Neural cell (in vitro differentiated cells): ENCODE measurements around the gene PLS1. TPM values are rescaled to one million over a fixed set of nuclear protein-coding genes. Genes with fewer than 3 reads are reported as not detected.

Experiments
- H2AFZ ChIP-seq: fragments of 200-600, 300-800 bp; sonication (generic), shearing (Covaris generic); 2 replicates; pipeline ENCODE4 v1.6.0; 2014; ENCODE audit warnings: low read depth, mild to moderate bottlenecking, antibody characterized with exemption, low read length, moderate library complexity
- H3F3A ChIP-seq: fragments of 200-600 bp; shearing (Covaris generic); 2 replicates; pipeline ENCODE4 v1.6.1; 2016; ENCODE audit warnings: mild to moderate bottlenecking, moderate library complexity, mixed read lengths, antibody characterized with exemption, low read length; ENCODE audit not compliant: insufficient read depth, poor library complexity, severe bottlenecking
- H3K27ac ChIP-seq: fragments of 200-600, 300-800 bp; sonication (generic), shearing (Covaris generic); 2 replicates; pipeline ENCODE4 v1.5.1; 2014; ENCODE audit warnings: mild to moderate bottlenecking, low read length, moderate library complexity
- H3K27me3 ChIP-seq: fragments of 300-800, 200-600 bp; sonication (generic), shearing (Covaris generic); 2 replicates; pipeline ENCODE4 v1.6.0; 2014; ENCODE audit warnings: mild to moderate bottlenecking, low read depth, low read length, moderate library complexity; ENCODE audit not compliant: insufficient read depth
- H3K36me3 ChIP-seq: fragments of 300-800, 200-600 bp; sonication (generic), shearing (Covaris generic); 2 replicates; pipeline ENCODE4 v1.5.1; 2014; ENCODE audit warnings: mild to moderate bottlenecking, antibody characterized with exemption, low read length, moderate library complexity; ENCODE audit not compliant: insufficient read depth
- H3K4me2 ChIP-seq: fragments of 300-800, 200-600 bp; sonication (generic), shearing (Covaris generic); 2 replicates; pipeline ENCODE4 v1.6.0; 2014; ENCODE audit warnings: mild to moderate bottlenecking, low read length
- H3K4me3 ChIP-seq: fragments of 300-800, 200-600 bp; sonication (generic), shearing (Covaris generic); 2 replicates; pipeline ENCODE4 v1.5.1; 2014; ENCODE audit warnings: mild to moderate bottlenecking, low read length, moderate library complexity
- H3K79me2 ChIP-seq: fragments of 200-600 bp; shearing (Covaris generic); replicated peaks from 2 replicates; pipeline ENCODE4 v1.6.0; 2014; ENCODE audit warnings: mild to moderate bottlenecking, low read length, moderate library complexity; ENCODE audit not compliant: insufficient read depth
- H3K9ac ChIP-seq: fragments of 300-800, 200-600 bp; sonication (generic), shearing (Covaris generic); 2 replicates; pipeline ENCODE4 v1.6.1; 2016; ENCODE audit warnings: mild to moderate bottlenecking, low read length, mixed read lengths
- H3K9me2 ChIP-seq: fragments of 200-600 bp; shearing (Covaris generic); 2 replicates; pipeline ENCODE4 v1.6.1; 2016; ENCODE audit warnings: mild to moderate bottlenecking, low read length, mixed read lengths; ENCODE audit not compliant: insufficient read depth
- H3K9me3 ChIP-seq: fragments of 200-600, 300-800 bp; sonication (generic), shearing (Covaris generic); 2 replicates; pipeline ENCODE4 v1.6.1; 2016; ENCODE audit warnings: mild to moderate bottlenecking, mixed run types, low read length, moderate library complexity, mixed read lengths
- H4K20me1 ChIP-seq: fragments of 200-600 bp; shearing (Covaris generic); 2 replicates; pipeline ENCODE4 v1.6.1; 2016; ENCODE audit warnings: mild to moderate bottlenecking, mixed run types; ENCODE audit not compliant: insufficient read depth
- EP300 ChIP-seq: fragments of 450-650 bp; conservative IDR thresholded peaks from 2 replicates; pipeline ENCODE4 v1.6.1; 2014; ENCODE audit warnings: antibody characterized with exemption, mild to moderate bottlenecking, moderate library complexity; ENCODE audit not compliant: poor library complexity, severe bottlenecking
- EZH2 ChIP-seq: fragments of 200-600, 300-800 bp; shearing (Covaris generic), sonication (generic); IDR thresholded peaks from 2 replicates; pipeline ENCODE4 v1.6.1; 2014; ENCODE audit warnings: antibody characterized with exemption, low read length, borderline replicate concordance, mild to moderate bottlenecking; ENCODE audit not compliant: insufficient read depth, poor library complexity, severe bottlenecking
- MXI1 ChIP-seq: fragments of 450-650 bp; conservative IDR thresholded peaks from 2 replicates; pipeline ENCODE4 v1.6.1; 2014; ENCODE audit warnings: antibody characterized with exemption, mild to moderate bottlenecking; ENCODE audit not compliant: poor library complexity, severe bottlenecking
- POLR2AphosphoS5 ChIP-seq: IDR thresholded peaks from 2 replicates; pipeline ENCODE4 v1.6.1; 2012
- RAD21 ChIP-seq: fragments of 450-650 bp; conservative IDR thresholded peaks from 2 replicates; pipeline ENCODE4 v1.6.1; 2014; ENCODE audit warnings: antibody characterized with exemption, mild to moderate bottlenecking, moderate library complexity
- SMC3 ChIP-seq: fragments of 450-650 bp; conservative IDR thresholded peaks from 2 replicates; pipeline ENCODE4 v1.6.1; 2014; ENCODE audit warnings: antibody characterized with exemption, mild to moderate bottlenecking, moderate library complexity; ENCODE audit not compliant: poor library complexity
- TAF1 ChIP-seq: IDR thresholded peaks from 2 replicates; pipeline ENCODE4 v1.6.1; 2012; ENCODE audit warnings: low read depth
- polyA plus RNA-seq: library from polyadenylated mRNA; depleted of rRNA; stranded (reverse); fragments of >200 nt; gene quantifications from 2 replicates; pipeline ENCODE4 v1.2.3, GENCODE V29; 2014
- TF ChIP-seq, protein P1 (sequence below): fragments of 450-650 bp; IDR thresholded peaks from 2 replicates; pipeline ENCODE4 v1.5.1; 2014; ENCODE audit warnings: antibody characterized with exemption, mild to moderate bottlenecking, moderate library complexity; ENCODE audit not compliant: poor library complexity, severe bottlenecking
- TF ChIP-seq, protein P2 (sequence below): IDR thresholded peaks from 2 replicates; pipeline ENCODE4 v1.6.1; 2012; ENCODE audit warnings: borderline replicate concordance

The PLS1 gene
- polyA plus RNA-seq, 1 donor from 2014 or later, result 0.31 TPM

GRCh38 chr3:142597906-142598305 lies 1.7 kb downstream of the PLS1 start:
- Histone ChIP-seq H3K36me3 (no peaks in the 10 kb centered on the region), H3K4me2 (no peak overlapping the region), H3K27me3 (peaks cover 9% of the 10 kb centered on the region), H3K9me2 (no peaks in the 10 kb centered on the region), H3K4me3 (no peak overlapping the region), H2AFZ (no peak overlapping the region), H3K79me2 (no peaks in the 10 kb centered on the region), H4K20me1 (no peaks in the 10 kb centered on the region), H3F3A (no peaks in the 10 kb centered on the region), H3K9me3 (no peaks in the 10 kb centered on the region), H3K27ac (no peak overlapping the region), H3K9ac (no peak overlapping the region)
- no peak for TF ChIP-seq EP300
- TF ChIP-seq SMC3, result no peak
- no peak for TF ChIP-seq POLR2AphosphoS5
- TF ChIP-seq, protein P1, sequence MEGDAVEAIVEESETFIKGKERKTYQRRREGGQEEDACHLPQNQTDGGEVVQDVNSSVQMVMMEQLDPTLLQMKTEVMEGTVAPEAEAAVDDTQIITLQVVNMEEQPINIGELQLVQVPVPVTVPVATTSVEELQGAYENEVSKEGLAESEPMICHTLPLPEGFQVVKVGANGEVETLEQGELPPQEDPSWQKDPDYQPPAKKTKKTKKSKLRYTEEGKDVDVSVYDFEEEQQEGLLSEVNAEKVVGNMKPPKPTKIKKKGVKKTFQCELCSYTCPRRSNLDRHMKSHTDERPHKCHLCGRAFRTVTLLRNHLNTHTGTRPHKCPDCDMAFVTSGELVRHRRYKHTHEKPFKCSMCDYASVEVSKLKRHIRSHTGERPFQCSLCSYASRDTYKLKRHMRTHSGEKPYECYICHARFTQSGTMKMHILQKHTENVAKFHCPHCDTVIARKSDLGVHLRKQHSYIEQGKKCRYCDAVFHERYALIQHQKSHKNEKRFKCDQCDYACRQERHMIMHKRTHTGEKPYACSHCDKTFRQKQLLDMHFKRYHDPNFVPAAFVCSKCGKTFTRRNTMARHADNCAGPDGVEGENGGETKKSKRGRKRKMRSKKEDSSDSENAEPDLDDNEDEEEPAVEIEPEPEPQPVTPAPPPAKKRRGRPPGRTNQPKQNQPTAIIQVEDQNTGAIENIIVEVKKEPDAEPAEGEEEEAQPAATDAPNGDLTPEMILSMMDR, result no peak
- TF ChIP-seq, protein P2, sequence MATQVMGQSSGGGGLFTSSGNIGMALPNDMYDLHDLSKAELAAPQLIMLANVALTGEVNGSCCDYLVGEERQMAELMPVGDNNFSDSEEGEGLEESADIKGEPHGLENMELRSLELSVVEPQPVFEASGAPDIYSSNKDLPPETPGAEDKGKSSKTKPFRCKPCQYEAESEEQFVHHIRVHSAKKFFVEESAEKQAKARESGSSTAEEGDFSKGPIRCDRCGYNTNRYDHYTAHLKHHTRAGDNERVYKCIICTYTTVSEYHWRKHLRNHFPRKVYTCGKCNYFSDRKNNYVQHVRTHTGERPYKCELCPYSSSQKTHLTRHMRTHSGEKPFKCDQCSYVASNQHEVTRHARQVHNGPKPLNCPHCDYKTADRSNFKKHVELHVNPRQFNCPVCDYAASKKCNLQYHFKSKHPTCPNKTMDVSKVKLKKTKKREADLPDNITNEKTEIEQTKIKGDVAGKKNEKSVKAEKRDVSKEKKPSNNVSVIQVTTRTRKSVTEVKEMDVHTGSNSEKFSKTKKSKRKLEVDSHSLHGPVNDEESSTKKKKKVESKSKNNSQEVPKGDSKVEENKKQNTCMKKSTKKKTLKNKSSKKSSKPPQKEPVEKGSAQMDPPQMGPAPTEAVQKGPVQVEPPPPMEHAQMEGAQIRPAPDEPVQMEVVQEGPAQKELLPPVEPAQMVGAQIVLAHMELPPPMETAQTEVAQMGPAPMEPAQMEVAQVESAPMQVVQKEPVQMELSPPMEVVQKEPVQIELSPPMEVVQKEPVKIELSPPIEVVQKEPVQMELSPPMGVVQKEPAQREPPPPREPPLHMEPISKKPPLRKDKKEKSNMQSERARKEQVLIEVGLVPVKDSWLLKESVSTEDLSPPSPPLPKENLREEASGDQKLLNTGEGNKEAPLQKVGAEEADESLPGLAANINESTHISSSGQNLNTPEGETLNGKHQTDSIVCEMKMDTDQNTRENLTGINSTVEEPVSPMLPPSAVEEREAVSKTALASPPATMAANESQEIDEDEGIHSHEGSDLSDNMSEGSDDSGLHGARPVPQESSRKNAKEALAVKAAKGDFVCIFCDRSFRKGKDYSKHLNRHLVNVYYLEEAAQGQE, result no peak
- TF ChIP-seq MXI1, result no peak
- TF ChIP-seq TAF1, result no peak
- no peak for TF ChIP-seq RAD21
- no peak for TF ChIP-seq EZH2

GRCh38 chr3:142601713-142602112 lies 5.5 kb downstream of the PLS1 start:
- Histone ChIP-seq H3K9me2 (no peaks in the 10 kb centered on the region), H3K27me3 (peaks cover 9% of the 10 kb centered on the region), H3K4me2 (no peak overlapping the region), H3K79me2 (no peaks in the 10 kb centered on the region), H3K36me3 (no peaks in the 10 kb centered on the region), H3F3A (no peaks in the 10 kb centered on the region), H3K9me3 (no peaks in the 10 kb centered on the region), H4K20me1 (no peaks in the 10 kb centered on the region), H3K4me3 (no peak overlapping the region), H3K27ac (no peak overlapping the region), H3K9ac (no peak overlapping the region), H2AFZ (no peak overlapping the region)
- TF ChIP-seq MXI1 (no peak), SMC3 (no peak), EZH2 (no peak), RAD21 (no peak), TAF1 (no peak), POLR2AphosphoS5 (no peak), EP300 (no peak)
- TF ChIP-seq, protein P1, result no peak
- TF ChIP-seq, protein P2, result no peak
